Type B pancreatic cell (in vitro differentiated cells): ENCODE data around the gene ATIC. TPM values are rescaled to one million over a fixed set of nuclear protein-coding genes. Genes with fewer than 3 reads are reported as not detected.

Experiments used
- DNase-seq: peaks from one replicate; pipeline ENCODE4 v3.0.0; 2021; ENCODE audit warnings: mixed read lengths; ENCODE audit not compliant: unreplicated experiment; ENCODE audit errors: extremely low spot score
- H3K27ac Mint-ChIP-seq: 2 replicates; pipeline ENCODE4 v1.8.0; 2021; ENCODE audit warnings: mild to moderate bottlenecking, mixed read lengths
- H3K27me3 Mint-ChIP-seq: 2 replicates; pipeline ENCODE4 v1.8.0; 2021; ENCODE audit warnings: mixed read lengths
- H3K36me3 Mint-ChIP-seq: 2 replicates; pipeline ENCODE4 v1.8.0; 2021; ENCODE audit warnings: mixed read lengths
- H3K4me1 Mint-ChIP-seq: one replicate; pipeline ENCODE4 v1.8.0; 2021; ENCODE audit warnings: mixed read lengths; ENCODE audit not compliant: unreplicated experiment
- H3K4me3 Mint-ChIP-seq: 2 replicates; pipeline ENCODE4 v1.8.0; 2021; ENCODE audit warnings: mild to moderate bottlenecking, mixed read lengths
- H3K9me3 Mint-ChIP-seq: 2 replicates; pipeline ENCODE4 v1.8.0; 2021; ENCODE audit warnings: mixed read lengths
- total RNA-seq: library from RNA; stranded (reverse); gene quantifications from 2 replicates; pipeline ENCODE4 v1.2.1, GENCODE V29; 2021; ENCODE audit warnings: low replicate concordance
- TF ChIP-seq, protein P1 (sequence below): fragments of 200-600 bp; sonication (generic); conservative IDR thresholded peaks from 2 replicates; pipeline ENCODE4 v1.5.0; 2021; ENCODE audit warnings: antibody characterized with exemption, mild to moderate bottlenecking

Gene ATIC
- total RNA-seq, 1 donor from 2014 or later: 152 TPM

DNA sequence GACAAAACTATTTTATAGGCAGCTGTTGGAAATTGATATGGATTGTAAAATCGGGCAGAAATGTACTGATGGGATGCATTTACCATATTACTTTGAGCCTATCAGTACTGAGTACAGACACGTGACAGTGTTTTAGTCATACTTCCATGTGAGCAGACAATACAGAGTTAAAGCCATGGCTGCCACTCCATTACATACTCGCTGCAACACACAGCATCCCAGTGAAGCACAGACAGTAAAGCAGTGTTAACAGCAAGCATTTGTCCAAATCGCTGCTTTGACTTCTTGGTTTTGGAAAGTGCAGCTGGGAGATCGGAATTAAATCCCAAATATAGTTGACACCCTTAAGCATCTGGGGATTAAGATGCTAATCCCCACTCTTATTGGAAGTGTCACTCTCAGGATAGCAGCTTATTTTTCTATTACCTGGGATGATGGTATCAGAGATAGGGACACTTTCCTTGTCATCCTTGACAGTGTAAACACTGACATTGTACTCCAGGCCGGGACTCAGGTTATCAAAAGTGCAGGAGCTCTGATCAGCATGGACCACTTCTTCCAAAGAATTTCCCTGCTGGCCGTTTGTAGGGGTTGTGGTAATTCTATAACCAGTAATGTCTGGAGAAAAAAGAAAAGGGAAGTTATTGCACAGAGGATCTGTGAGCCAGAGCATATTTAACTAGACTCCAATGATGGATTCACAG, 82.4 kb downstream of the ATIC start:
- Mint-ChIP-seq H3K4me1 (no peaks in the 10 kb centered on the region), H3K27ac (no peak overlapping the region), H3K9me3 (no peaks in the 10 kb centered on the region), H3K27me3 (no peaks in the 10 kb centered on the region), H3K4me3 (no peak overlapping the region), H3K36me3 (peaks cover 30% of the 10 kb centered on the region)
- TF ChIP-seq, protein P1, sequence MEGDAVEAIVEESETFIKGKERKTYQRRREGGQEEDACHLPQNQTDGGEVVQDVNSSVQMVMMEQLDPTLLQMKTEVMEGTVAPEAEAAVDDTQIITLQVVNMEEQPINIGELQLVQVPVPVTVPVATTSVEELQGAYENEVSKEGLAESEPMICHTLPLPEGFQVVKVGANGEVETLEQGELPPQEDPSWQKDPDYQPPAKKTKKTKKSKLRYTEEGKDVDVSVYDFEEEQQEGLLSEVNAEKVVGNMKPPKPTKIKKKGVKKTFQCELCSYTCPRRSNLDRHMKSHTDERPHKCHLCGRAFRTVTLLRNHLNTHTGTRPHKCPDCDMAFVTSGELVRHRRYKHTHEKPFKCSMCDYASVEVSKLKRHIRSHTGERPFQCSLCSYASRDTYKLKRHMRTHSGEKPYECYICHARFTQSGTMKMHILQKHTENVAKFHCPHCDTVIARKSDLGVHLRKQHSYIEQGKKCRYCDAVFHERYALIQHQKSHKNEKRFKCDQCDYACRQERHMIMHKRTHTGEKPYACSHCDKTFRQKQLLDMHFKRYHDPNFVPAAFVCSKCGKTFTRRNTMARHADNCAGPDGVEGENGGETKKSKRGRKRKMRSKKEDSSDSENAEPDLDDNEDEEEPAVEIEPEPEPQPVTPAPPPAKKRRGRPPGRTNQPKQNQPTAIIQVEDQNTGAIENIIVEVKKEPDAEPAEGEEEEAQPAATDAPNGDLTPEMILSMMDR: no peak
- DNase-seq: no peak

DNA sequence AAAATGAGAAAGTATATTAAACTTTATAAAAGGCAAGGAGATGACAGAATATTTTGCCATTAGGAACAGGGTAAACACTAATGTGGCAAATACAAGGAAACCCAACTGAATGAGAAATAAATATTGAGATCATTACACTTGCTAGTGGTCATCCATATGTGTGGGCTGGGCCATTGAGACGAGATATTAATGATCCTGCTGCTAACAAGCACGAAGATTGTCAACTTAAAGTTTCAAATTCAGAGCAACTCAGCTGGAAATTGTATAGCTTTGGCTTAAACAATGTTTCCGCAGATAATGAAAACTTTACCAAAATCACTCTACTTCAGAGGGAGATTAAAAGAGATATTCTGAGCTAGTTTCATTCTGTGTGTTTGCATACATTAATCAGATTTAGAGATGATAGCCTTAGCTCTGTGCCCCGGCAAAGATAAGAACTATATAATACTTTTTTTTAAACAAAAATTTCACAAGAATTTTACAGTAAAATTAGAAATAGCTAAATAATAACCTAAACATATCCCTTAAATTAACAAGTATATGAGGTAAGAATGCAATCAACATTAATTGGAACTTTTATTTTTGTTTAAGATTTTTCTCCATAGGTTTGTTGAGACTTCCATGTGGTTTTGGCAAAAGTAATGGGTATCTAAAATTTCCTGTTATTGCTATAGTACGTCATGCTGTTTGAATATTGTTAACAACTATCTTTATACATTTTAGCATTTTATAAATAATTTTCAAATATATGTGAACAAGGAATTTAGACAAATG, 84.0 kb downstream of the ATIC start:
- no peak overlapping the region for H3K4me3 Mint-ChIP-seq
- TF ChIP-seq, protein P1: no peak
- no peaks in the 10 kb centered on the region for H3K4me1 Mint-ChIP-seq
- no peaks in the 10 kb centered on the region for H3K9me3 Mint-ChIP-seq
- H3K27ac Mint-ChIP-seq: no peak overlapping the region
- H3K36me3 Mint-ChIP-seq: peaks cover 31% of the 10 kb centered on the region
- H3K27me3 Mint-ChIP-seq: no peaks in the 10 kb centered on the region
- DNase-seq: no peak

DNA sequence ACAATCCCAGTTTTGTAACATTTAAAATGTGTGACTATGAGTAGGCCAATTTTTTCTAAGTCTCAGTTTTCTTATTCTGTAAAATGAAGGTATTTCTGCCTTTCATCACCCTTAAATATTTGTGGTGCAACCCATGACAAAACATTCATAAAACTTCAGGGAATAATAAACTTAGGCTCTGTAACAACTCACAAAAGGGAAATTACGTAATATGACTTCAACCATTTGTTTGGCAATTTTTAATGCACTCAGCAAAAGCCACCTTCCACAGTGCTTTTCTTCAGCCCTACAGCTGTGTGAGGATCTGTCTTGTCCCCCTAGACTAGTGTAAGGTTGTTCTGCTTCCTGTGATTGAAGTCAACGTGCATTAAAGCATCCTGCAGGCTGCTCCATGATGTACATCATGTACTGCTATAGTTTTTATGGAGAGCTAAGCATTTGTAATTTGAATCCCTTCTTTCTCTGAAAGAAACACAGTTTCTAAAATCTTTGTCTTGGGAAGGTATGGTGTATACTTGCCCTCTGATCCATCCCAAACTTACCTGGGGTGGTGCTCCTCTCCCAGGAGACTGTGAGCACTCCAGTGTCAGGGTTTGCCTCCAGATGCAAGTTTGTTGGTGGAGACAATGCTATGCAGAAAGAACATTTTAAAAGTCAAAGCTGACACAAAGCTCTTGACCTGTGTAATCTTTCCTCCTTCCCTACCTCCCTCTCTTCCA, 84.9 kb downstream of the ATIC start:
- Mint-ChIP-seq H3K27ac (no peak overlapping the region), H3K27me3 (no peaks in the 10 kb centered on the region), H3K4me3 (no peak overlapping the region), H3K36me3 (peaks cover 33% of the 10 kb centered on the region), H3K4me1 (no peaks in the 10 kb centered on the region), H3K9me3 (no peaks in the 10 kb centered on the region)
- TF ChIP-seq, protein P1: no peak
- no peak for DNase-seq

DNA sequence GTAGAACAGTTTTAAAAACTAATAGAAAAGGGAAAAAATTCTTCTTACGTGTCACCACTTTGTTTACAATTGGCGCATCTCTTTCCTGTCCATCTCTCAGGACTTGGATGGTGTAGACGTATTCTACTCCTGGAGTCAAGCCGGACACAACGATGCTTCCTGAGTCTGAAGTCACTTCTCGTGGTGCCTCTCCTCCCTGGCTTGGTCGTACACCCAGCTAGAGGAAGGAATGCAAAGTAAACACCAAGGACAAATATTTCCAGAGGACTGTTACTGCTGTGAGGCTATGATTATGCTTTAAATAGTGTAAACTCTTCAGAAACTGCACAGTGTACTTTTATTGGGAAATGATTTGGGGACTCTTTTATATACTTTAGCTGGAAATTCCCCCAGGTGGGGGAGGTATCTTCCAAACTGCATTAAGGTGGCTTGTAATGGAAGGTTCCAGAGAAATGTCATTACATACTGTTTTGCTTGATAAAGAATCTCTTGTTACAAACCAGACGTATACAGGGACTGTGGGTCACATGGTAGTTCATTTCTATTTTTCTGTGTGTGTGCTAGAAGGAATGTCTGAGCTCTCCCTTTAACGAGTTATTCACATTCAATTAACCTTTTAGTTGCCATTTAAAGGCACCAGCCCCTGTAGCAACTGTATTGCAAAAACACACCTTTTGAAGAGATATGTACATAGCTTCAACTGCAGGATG, 85.9 kb downstream of the ATIC start:
- no peak for DNase-seq
- H3K27me3 Mint-ChIP-seq: no peaks in the 10 kb centered on the region
- no peak overlapping the region for H3K27ac Mint-ChIP-seq
- H3K9me3 Mint-ChIP-seq: no peaks in the 10 kb centered on the region
- H3K4me3 Mint-ChIP-seq: no peak overlapping the region
- peaks cover 26% of the 10 kb centered on the region for H3K36me3 Mint-ChIP-seq
- TF ChIP-seq, protein P1: no peak
- no peaks in the 10 kb centered on the region for H3K4me1 Mint-ChIP-seq

DNA sequence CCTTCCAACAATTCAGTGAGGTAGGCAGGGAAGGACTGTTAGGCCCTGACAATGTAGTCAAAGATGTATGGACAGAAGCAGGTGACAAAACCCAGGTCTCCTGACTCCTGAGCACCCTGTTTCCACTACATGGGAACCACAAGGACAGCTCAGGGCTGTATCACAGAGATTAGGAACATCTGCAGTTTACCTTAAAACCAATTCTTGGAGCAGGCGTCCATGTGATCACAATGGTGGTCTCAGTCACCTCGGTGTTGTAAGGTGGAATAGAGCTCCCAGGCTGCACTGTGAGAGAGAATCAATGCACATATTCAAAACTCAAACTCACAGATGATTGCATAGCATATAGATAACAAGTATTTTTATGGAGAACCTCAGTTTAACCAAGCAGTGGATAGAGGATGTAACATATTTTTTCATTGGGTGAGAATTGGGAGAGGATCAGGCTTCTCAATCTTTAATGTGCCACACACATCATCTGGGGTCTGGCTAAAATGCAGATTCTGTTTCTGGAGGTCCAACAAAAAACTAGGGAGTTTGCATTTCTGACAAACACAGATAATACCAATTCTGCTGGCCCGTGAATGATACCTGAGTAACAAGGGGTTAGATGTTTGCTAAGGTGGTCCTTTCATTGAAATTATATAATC, 87.3 kb downstream of the ATIC start:
- no peak overlapping the region for H3K4me3 Mint-ChIP-seq
- DNase-seq: no peak
- no peak overlapping the region for H3K27ac Mint-ChIP-seq
- no peaks in the 10 kb centered on the region for H3K9me3 Mint-ChIP-seq
- H3K27me3 Mint-ChIP-seq: no peaks in the 10 kb centered on the region
- TF ChIP-seq, protein P1: no peak
- H3K36me3 Mint-ChIP-seq: peaks cover 24% of the 10 kb centered on the region
- H3K4me1 Mint-ChIP-seq: no peaks in the 10 kb centered on the region
